A549 (cell line): ENCODE results near the gene CPSF7. TPM values are rescaled to one million over a fixed set of nuclear protein-coding genes. Genes with fewer than 3 reads are reported as not detected.

Experiments
- ATAC-seq, 2 experiments: fragments of 200-7000 bp in 1 of 2; fragments of >200 bp in 1 of 2; cut with Nextera tagmentation in 1 of 2; cut with Tn5 transposase in 1 of 2; 3 replicates each; pipeline versions ENCODE4 v1.8.0 to v1.9.1; 2018 to 2020; ENCODE audit warnings: mild to moderate bottlenecking in 1 of 2, moderate library complexity in 1 of 2
- CTCF ChIA-PET: fragments of 300-600 bp; sonication (Branson Sonifier 250); formaldehyde crosslinking; extraction: SDS; loops from one replicate; lab custom pipeline; 2021; ENCODE audit warnings: antibody characterized with exemption, inconsistent platforms; lab: Yijun Ruan, JAX
- POLR2A ChIA-PET: fragments of 350-600 bp; formaldehyde crosslinking; extraction: SDS; loops from one replicate; lab custom pipeline; 2021; ENCODE audit warnings: antibody characterized with exemption, inconsistent platforms; lab: Yijun Ruan, JAX
- DNase-seq, 2 experiments: peaks; one replicate each; pipeline versions ENCODE4 v3.0.0 to v3.0.0-alpha.2; 2011 to 2016; ENCODE audit warnings: low read depth in 1 of 2, low spot score in 1 of 2
- FAIRE-seq: peaks from 2 replicates; lab custom pipeline; 2011; peaks lifted over from hg19 to GRCh38; lab: Jason Lieb, UNC
- H3K27ac ChIP-seq, 2 experiments: fragments of >200 bp; sonication (Bioruptor Twin); formaldehyde crosslinking; 3 replicates each; pipeline ENCODE4 v1.5.1; 2016 to 2017
- H3K4me1 ChIP-seq: fragments of >200 bp; sonication (Bioruptor Twin); formaldehyde crosslinking; 3 replicates; pipeline ENCODE4 v1.6.1; 2016
- H3K4me2 ChIP-seq: fragments of >200 bp; sonication (Bioruptor Twin); formaldehyde crosslinking; 3 replicates; pipeline ENCODE4 v1.6.1; 2016
- H3K4me3 ChIP-seq: fragments of >200 bp; sonication (Bioruptor Twin); formaldehyde crosslinking; 3 replicates; pipeline ENCODE4 v1.5.1; 2016
- H3K9me3 ChIP-seq: fragments of >200 bp; sonication (Bioruptor Twin); formaldehyde crosslinking; 3 replicates; pipeline ENCODE4 v1.6.1; 2016
- CBX8 ChIP-seq: fragments of 200-600 bp; sonication (generic); IDR thresholded peaks from 2 replicates; pipeline ENCODE4 v1.6.1; 2016
- CEBPB ChIP-seq, 2 experiments: fragments of >200 bp in 1 of 2; sonication (Bioruptor Twin) in 1 of 2; formaldehyde crosslinking in 1 of 2; IDR thresholded peaks; 2 replicates each; pipeline ENCODE4 v1.6.1; 2012 to 2016
- CHD2 ChIP-seq: fragments of 150-350 bp; IDR thresholded peaks from 2 replicates; pipeline ENCODE4 v1.6.1; 2014; ENCODE audit warnings: low read length; ENCODE audit not compliant: partially characterized antibody
- CHD4 ChIP-seq: fragments of 200-600 bp; sonication (generic); IDR thresholded peaks from 2 replicates; pipeline ENCODE4 v1.6.1; 2016; ENCODE audit warnings: antibody characterized with exemption, mild to moderate bottlenecking, borderline replicate concordance
- ESRRA ChIP-seq: fragments of 150-350 bp; IDR thresholded peaks from 2 replicates; pipeline ENCODE4 v1.6.1; 2014; ENCODE audit warnings: mild to moderate bottlenecking, low read length, borderline replicate concordance
- FOSB ChIP-seq: fragments of 250-450 bp; sonication (Bioruptor Pico); IDR thresholded peaks from 2 replicates; pipeline ENCODE4 v1.5.0; 2020; ENCODE audit warnings: mild to moderate bottlenecking, moderate library complexity
- FOXS1 ChIP-seq: fragments of 250-450 bp; sonication (Bioruptor Pico); IDR thresholded peaks from 2 replicates; pipeline ENCODE4 v1.5.0; 2020; ENCODE audit warnings: mild to moderate bottlenecking, moderate library complexity
- GATA3 ChIP-seq: IDR thresholded peaks from 2 replicates; pipeline ENCODE4 v1.6.1; 2012; ENCODE audit warnings: borderline replicate concordance
- HDAC2 ChIP-seq: fragments of 200-600 bp; sonication (generic); IDR thresholded peaks from 2 replicates; pipeline ENCODE4 v1.6.1; 2016
- HEYL ChIP-seq: fragments of 250-450 bp; sonication (Bioruptor Pico); IDR thresholded peaks from 2 replicates; pipeline ENCODE4 v1.8.0; 2021; ENCODE audit warnings: mild to moderate bottlenecking, moderate library complexity
- HOXA7 ChIP-seq: fragments of 250-450 bp; sonication (Bioruptor Pico); IDR thresholded peaks from 2 replicates; pipeline ENCODE4 v1.5.0; 2020; ENCODE audit warnings: mild to moderate bottlenecking, moderate library complexity
- JUNB ChIP-seq: fragments of >200 bp; sonication (Bioruptor Twin); formaldehyde crosslinking; IDR thresholded peaks from 2 replicates; pipeline ENCODE4 v1.6.1; 2016
- MAFK ChIP-seq: fragments of 450-650 bp; IDR thresholded peaks from 2 replicates; pipeline ENCODE4 v1.6.1; 2014; ENCODE audit not compliant: partially characterized antibody
- POLR2A ChIP-seq: IDR thresholded peaks from 2 replicates; pipeline ENCODE4 v1.6.1; 2012; ENCODE audit warnings: mild to moderate bottlenecking, low read length
- RAD21 ChIP-seq, 2 experiments: fragments of >200 bp in 1 of 2; sonication (Bioruptor Twin) in 1 of 2; formaldehyde crosslinking in 1 of 2; IDR thresholded peaks in 1 of 2; conservative IDR thresholded peaks in 1 of 2; 2 replicates in 1 of 2; 3 replicates in 1 of 2; pipeline ENCODE4 v1.6.1; 2012 to 2018; ENCODE audit warnings: inconsistent platforms in 1 of 2
- RCOR1 ChIP-seq: fragments of 150-350 bp; IDR thresholded peaks from 2 replicates; pipeline ENCODE4 v1.6.1; 2014; ENCODE audit warnings: antibody characterized with exemption, low read length, low read depth
- TFCP2L1 ChIP-seq: fragments of 250-450 bp; sonication (Bioruptor Pico); IDR thresholded peaks from 2 replicates; pipeline ENCODE4 v1.5.0; 2021; ENCODE audit warnings: mild to moderate bottlenecking
- ZFP36 ChIP-seq: fragments of 450-650 bp; IDR thresholded peaks from 2 replicates; pipeline ENCODE4 v1.6.1; 2014; ENCODE audit warnings: borderline replicate concordance; ENCODE audit not compliant: partially characterized antibody
- WGBS: methylation state at CpG from one replicate; pipeline ENCODE4 v1.1.6; 2017; ENCODE audit errors: missing lambda C conversion rate; 5-methylcytosine and 5-hydroxymethylcytosine counted together
- polyA plus RNA-seq, 4 experiments: library from polyadenylated mRNA; depleted of rRNA in 3 of 4; stranded (reverse); fragments of >200 nt; fragmentation: RNase III in 1 of 4; extraction: RNeasy Plus Mini Kit Qiagen cat#74134 plus additional on column Dnase treatment in 1 of 4; gene quantifications; 2 replicates in 3 of 4; 3 replicates in 1 of 4; pipeline ENCODE4 v1.2.3, GENCODE V29; 2011 to 2017
- TF ChIP-seq, protein P1 (sequence below): IDR thresholded peaks from 2 replicates; pipeline ENCODE4 v1.6.1; 2012
- TF ChIP-seq, protein P2 (sequence below): fragments of 450-650 bp; IDR thresholded peaks from 2 replicates; pipeline ENCODE4 v1.6.1; 2014; ENCODE audit warnings: antibody characterized with exemption

Gene CPSF7
- polyA plus RNA-seq, 2 of the 4 experiments (the other 2 are of a cell fraction), result 56.7 to 62.9 TPM

DNA sequence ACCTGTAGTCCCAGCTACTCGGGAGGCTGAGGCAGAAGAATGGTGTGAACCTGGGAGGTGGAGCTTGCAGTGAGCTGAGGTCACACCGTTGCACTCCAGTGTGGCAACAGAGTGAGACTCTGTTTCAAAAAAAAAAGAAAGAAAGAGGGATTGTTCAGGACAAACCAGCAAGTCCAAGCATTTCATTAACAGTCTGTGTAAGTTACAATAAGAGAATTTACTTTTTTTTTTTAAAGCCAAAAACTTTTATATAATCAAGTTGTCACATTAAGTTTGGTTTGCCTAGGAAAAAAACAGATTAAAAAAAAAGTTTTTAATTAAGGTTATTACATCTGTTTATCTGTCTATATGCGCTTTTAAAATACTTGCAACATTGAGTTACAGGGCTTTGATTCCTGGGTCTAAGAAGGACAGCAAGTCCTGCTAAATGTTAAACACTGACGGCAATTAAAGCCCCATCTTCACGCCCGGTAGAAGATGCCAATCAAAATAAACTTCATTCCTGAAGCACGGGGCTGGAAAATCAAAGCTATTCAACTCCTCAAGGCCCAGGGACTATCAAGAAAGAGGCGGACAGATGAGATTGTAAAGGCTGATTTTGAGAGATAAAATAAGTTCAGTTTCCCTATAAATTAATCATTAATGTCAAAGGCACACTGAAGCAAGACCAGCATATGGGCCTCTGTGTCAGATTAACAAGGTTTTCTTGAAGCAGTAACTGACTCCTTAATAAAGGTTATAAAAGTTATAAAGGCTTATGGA, 56.9 kb downstream of the CPSF7 start:
- no peak for FAIRE-seq

DNA sequence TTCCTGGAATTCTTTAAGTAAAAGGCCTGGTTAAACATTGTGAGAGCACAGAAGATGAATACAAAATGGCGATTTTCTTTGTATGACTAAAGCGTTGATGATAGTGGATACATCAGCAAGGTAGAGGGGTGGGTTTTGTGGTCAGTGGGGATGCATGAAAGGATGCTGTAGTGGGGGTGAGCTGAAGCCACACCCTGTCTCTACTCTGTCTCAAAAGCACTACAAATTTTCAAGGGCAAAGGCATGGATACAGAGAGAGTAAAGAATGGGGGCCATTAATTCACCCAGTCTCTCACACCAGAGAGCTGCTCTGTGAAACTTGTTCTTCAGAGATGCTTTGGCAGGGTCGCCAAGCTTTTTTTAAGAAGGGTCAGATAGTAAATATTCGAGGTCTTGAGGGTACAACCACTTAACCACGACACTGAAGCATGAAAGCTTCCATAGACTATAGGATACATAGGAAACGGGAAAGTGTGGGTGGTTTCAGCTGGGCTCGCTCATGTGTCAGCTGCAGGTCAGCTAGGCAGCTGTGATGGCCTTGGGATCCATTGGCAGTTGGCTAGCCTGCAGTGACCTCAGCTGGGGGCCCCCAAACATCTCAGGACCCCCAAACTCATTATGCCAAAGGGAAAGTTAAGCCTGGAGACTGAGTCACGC, 59.3 kb downstream of the CPSF7 start:
- Histone ChIP-seq H3K9me3 (0 out of 3 replicates have a peak, but pooled peaks cover 2% of the 10 kb centered on the region), H3K4me3 (no peak overlapping the region), H3K4me1 (no peaks in the 10 kb centered on the region)
- FAIRE-seq, result no peak
- DNase-seq, result no peak
- 92% methylated on average over 8 of the region's 8 CpGs for WGBS
- POLR2A ChIA-PET, result interaction anchor here (2.2 kb wide), 1 partner anchor 8 kb away, joined by 20 read pairs; the partner anchor contains the start of genes CYB561A3 and TMEM138
- TF ChIP-seq FOSB (CRISPR knock-in tag), result no peak
- TF ChIP-seq, all 56 proteins: peak for 0
- H3K27ac ChIP-seq, result no peak overlapping the region
- no peak; a peak in 2 of 6 replicates for ATAC-seq
- CTCF ChIA-PET, result interaction anchor here (1.7 to 33.1 kb wide), 3 partner anchors 16 to 32 kb away, joined by 5 to 521 read pairs (median 368); partner anchors contain the start of genes DDB1, TKFC and TMEM216
- no peak overlapping the region for H3K4me2 ChIP-seq

More for the DNA sequence above, 56.9 kb downstream of the CPSF7 start:
- H3K4me2 ChIP-seq, result no peak overlapping the region
- H3K4me1 ChIP-seq, result peaks cover 3% of the 10 kb centered on the region
- no peak for ATAC-seq
- ChIA-PET CTCF (interaction anchor here (15.0 to 33.1 kb wide), 3 partner anchors 13 to 35 kb away, joined by 368 to 552 read pairs (median 521); partner anchors contain the start of genes DDB1, TKFC and TMEM216), POLR2A (interaction anchor here (0.6 kb wide), 1 partner anchor 11 kb away, joined by 5 read pairs; the partner anchor contains the start of genes CYB561A3 and TMEM138)
- H3K9me3 ChIP-seq, result 0 out of 3 replicates have a peak, but pooled peaks cover 2% of the 10 kb centered on the region
- 94% methylated on average over 8 of the region's 8 CpGs for WGBS
- no peak for DNase-seq
- no peak overlapping the region for H3K27ac ChIP-seq
- no peak overlapping the region for H3K4me3 ChIP-seq
- TF ChIP-seq ZFP36, result peak; percentile 84
- no peak for TF ChIP-seq RAD21 (conservative IDR thresholded peaks at IDR 0.05 in 1 of 2, IDR thresholded peaks at IDR 0.05 in 1 of 2)
- TF ChIP-seq CBX8, result no peak

DNA sequence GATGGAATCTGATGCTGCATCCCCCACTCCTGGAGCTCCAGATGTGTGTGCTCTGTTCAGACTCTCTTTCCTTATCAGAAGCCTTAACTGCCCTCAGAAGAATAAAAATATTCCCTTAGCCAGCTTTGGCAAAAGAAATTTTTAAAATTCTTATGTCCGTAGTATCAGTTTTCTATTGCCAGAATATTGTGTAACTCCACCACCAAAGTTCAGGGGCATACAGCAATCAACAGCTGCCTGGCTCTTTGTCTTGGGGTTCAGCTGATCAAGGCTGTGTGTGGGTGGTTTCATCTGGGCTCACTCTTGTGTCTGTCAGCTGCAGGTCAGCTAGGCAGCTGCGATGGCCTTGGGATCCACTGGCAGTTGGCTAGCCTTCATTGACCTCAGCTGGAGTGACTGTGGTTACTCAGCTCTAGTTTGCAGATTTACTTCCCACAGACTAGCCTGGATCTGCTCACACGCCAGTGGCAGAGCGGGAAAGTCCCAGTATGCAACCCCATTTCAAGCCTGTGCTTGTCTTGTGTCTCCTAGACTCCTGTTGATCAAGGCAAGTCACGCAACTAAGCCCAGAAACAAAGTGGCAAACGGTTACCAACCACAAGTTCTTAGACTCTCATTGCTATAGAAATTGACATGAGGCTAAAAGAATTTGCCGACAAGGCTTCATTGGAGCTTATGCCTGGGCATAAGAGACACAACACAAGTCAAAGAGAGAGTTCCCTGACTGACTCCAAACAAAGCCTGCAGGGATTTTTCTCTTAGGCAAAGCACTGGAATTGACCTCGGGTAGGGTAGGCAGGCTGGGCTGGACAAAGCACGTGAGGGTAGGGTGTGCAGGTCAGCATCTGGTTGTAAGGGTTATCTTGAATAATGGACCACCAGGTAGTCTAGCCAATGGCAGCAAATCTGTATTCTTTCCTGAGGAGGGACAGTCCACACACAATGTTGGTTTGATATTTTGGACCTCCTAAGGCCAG, 60.1 kb downstream of the CPSF7 start:
- FAIRE-seq, result no peak

DNA sequence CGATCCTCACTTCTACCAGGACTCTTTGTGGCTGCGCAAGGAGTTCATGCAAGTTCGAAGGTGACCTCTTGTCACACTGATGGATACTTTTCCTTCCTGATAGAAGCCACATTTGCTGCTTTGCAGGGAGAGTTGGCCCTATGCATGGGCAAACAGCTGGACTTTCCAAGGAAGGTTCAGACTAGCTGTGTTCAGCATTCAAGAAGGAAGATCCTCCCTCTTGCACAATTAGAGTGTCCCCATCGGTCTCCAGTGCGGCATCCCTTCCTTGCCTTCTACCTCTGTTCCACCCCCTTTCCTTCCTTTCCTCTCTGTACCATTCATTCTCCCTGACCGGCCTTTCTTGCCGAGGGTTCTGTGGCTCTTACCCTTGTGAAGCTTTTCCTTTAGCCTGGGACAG, 61.1 kb downstream of the CPSF7 start:
- H3K4me1 ChIP-seq, result peaks cover 2% of the 10 kb centered on the region; the same call in 2 of the 3 replicates
- no peak for ATAC-seq
- H3K4me3 ChIP-seq, result no peak overlapping the region
- DNase-seq, result no peak
- FAIRE-seq, result no peak
- no peak overlapping the region for H3K27ac ChIP-seq
- ChIA-PET POLR2A (no interaction called here), CTCF (interaction anchor here (1.3 to 33.1 kb wide), 3 partner anchors 17 to 78 kb away, joined by 4 to 521 read pairs (median 368); partner anchors contain the start of genes DDB1, TKFC and TMEM216)
- no peak overlapping the region for H3K4me2 ChIP-seq
- H3K9me3 ChIP-seq, result 0 out of 3 replicates have a peak, but pooled peaks cover 2% of the 10 kb centered on the region
- 95% methylated on average over 7 of the region's 7 CpGs for WGBS
- TF ChIP-seq, protein P1, sequence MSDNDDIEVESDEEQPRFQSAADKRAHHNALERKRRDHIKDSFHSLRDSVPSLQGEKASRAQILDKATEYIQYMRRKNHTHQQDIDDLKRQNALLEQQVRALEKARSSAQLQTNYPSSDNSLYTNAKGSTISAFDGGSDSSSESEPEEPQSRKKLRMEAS, result no peak
- TF ChIP-seq MAFK (no peak), HDAC2 (no peak), CEBPB (IDR thresholded peaks at IDR 0.05) (no peak), HOXA7 (CRISPR knock-in tag) (no peak), CHD2 (no peak), POLR2A (no peak), TFCP2L1 (CRISPR knock-in tag) (no peak), RCOR1 (no peak)
- TF ChIP-seq, protein P2, sequence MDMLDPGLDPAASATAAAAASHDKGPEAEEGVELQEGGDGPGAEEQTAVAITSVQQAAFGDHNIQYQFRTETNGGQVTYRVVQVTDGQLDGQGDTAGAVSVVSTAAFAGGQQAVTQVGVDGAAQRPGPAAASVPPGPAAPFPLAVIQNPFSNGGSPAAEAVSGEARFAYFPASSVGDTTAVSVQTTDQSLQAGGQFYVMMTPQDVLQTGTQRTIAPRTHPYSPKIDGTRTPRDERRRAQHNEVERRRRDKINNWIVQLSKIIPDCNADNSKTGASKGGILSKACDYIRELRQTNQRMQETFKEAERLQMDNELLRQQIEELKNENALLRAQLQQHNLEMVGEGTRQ, result no peak

More for the DNA sequence above, 60.1 kb downstream of the CPSF7 start:
- 95% methylated on average over 9 of the region's 9 CpGs for WGBS
- Histone ChIP-seq H3K27ac (no peak overlapping the region), H3K9me3 (0 out of 3 replicates have a peak, but pooled peaks cover 2% of the 10 kb centered on the region), H3K4me3 (no peak overlapping the region), H3K4me1 (no peaks in the 10 kb centered on the region), H3K4me2 (no peak overlapping the region)
- ATAC-seq, result no peak; a peak in 2 of 6 replicates
- ChIA-PET POLR2A (interaction anchor here (0.6 to 2.2 kb wide), 2 partner anchors 8 to 92 kb away, joined by 3 to 20 read pairs; partner anchors contain the start of genes CYB561A3 and TMEM138), CTCF (interaction anchor here (0.6 to 33.1 kb wide), 4 partner anchors 15 to 81 kb away, joined by 3 to 521 read pairs (median 186); partner anchors contain the start of genes DDB1, TKFC and TMEM216)
- TF ChIP-seq, protein P2, result no peak
- no peak for TF ChIP-seq CEBPB (IDR thresholded peaks at IDR 0.05)
- TF ChIP-seq CHD4, result no peak
- TF ChIP-seq HEYL (CRISPR knock-in tag), result no peak
- TF ChIP-seq ESRRA, result no peak
- no peak for TF ChIP-seq FOXS1 (CRISPR knock-in tag)
- TF ChIP-seq CBX8, result no peak
- no peak for TF ChIP-seq JUNB
- TF ChIP-seq HOXA7 (CRISPR knock-in tag), result no peak
- no peak for TF ChIP-seq HDAC2
- no peak for TF ChIP-seq ZFP36
- TF ChIP-seq GATA3, result no peak
- DNase-seq, result no peak
